ENCODE measurements around the gene MRPL14. TPM values are rescaled to one million over a fixed set of nuclear protein-coding genes. Genes with fewer than 3 reads are reported as not detected.
"Not testable (repeated sequence)": the region's sequence is repeated elsewhere in the genome, so short reads cannot be mapped to it uniquely, and the experiment has no call there.

MRPL14 gene
- total and polyA plus RNA-seq, 2 of the 8 experiments (the other 6 are each of a cell fraction or from before 2014, with no cell fraction given): 82.0 to 97.1 TPM

DNA sequence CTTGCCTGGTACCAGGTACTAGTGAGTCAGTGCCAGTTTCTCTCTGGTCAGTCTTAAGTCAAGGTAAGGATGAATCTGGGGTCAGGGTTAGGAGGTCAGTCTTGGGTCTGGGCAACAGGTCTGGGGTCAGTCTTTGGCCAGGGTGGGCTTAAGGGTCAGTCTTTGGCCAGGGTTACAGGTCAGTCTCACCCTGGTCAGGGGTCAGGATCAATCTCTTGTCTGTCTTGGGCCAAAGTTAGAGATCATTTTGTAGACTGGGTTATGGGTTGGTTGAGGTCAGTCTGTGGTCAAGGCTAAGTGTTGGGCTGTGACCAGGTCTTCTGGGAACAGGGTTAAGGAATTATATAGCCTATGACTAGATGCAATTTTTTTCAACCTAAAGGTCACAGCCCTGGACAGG lies 18.6 kb upstream of the MRPL14 start (continued):
- TF ChIP-seq E2F6 (IDR thresholded peaks at IDR 0.05): no peak
- TF ChIP-seq POLR2AphosphoS5 (IDR thresholded peaks at IDR 0.05; ENCODE audit: low read depth, low read length): no peak
- no peak for TF ChIP-seq GTF2F1 (IDR thresholded peaks at IDR 0.05; ENCODE audit: borderline replicate concordance, low read depth, low read length)
- no peak for TF ChIP-seq TCF12 (IDR thresholded peaks at IDR 0.05; ENCODE audit: low read depth, low read length)
- no peak for TF ChIP-seq EGR1 (IDR thresholded peaks at IDR 0.05; ENCODE audit: borderline replicate concordance, low read depth, low read length)

DNA sequence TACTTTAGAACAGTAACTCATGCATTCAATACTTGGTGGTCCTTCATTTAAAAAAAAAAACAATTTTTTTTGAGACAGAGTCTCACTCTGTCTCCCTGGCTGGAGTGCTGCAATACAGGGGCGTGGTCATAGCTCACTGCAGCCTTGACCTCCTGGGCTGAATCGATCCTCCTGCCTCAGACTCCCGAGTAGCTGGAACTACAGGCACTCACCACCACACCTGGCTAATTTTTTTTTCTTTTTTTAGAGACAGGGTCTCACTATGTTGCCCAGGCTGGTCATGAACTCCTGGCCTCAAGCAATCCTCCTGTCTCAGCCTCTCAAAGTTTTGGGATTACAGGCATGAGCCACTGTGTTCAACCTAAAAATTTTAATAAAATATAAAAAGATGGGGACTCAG lies 17.3 kb upstream of the MRPL14 start:
- H4K91ac ChIP-seq (replicated peaks; ENCODE audit: insufficient read length, low read length); H3K9me3 ChIP-seq (ENCODE audit: insufficient read depth in 2 of 2, low read depth in 1 of 2, low read length in 1 of 2); H2AFZ ChIP-seq (ENCODE audit: low read length); H4K20me1 ChIP-seq (replicated peaks in 1 of 2; ENCODE audit: control insufficient read depth in 1 of 2, insufficient read depth in 2 of 2, low read length in 2 of 2); DNase-seq (ENCODE audit: low read depth in 1 of 2, low spot score in 2 of 2); H3K9ac ChIP-seq (replicated peaks in 1 of 4; ENCODE audit: extremely low read depth in 1 of 4, low read depth in 3 of 4, low read length in 3 of 4); H3K79me1 ChIP-seq (ENCODE audit: low read depth, low read length); H3K79me2 ChIP-seq (ENCODE audit: control insufficient read depth in 1 of 2, insufficient read depth in 2 of 2, low read length in 2 of 2); H3K23ac ChIP-seq (ENCODE audit: insufficient read length); FAIRE-seq; H3K4me3 ChIP-seq (ENCODE audit: extremely low read depth in 1 of 4, insufficient read depth in 2 of 4, low read depth in 3 of 4, low read length in 4 of 4); H2BK12ac ChIP-seq (ENCODE audit: low read depth, low read length); H3K27ac ChIP-seq (ENCODE audit: low read depth, low read length); H4K5ac ChIP-seq (ENCODE audit: insufficient read length, low read depth, low read length); H2BK5ac ChIP-seq (ENCODE audit: low read depth, low read length); H2BK120ac ChIP-seq (replicated peaks; ENCODE audit: low read depth, low read length); H4K8ac ChIP-seq (ENCODE audit: extremely low read depth, insufficient read depth, low read length); H2AK5ac ChIP-seq (ENCODE audit: low read depth, low read length); H3K4me2 ChIP-seq (ENCODE audit: insufficient read depth in 1 of 2, low read depth in 2 of 2, low read length in 2 of 2); H2BK20ac ChIP-seq (ENCODE audit: low read length); H3K27me3 ChIP-seq (replicated peaks in 1 of 4; ENCODE audit: control insufficient read depth in 3 of 4, extremely low read depth in 1 of 4, insufficient read depth in 3 of 4, low read length in 3 of 4); H3K14ac ChIP-seq (ENCODE audit: insufficient read length); H2BK15ac ChIP-seq (ENCODE audit: low read length); H3K56ac ChIP-seq (replicated peaks; ENCODE audit: insufficient read length, low read depth, low read length); H3K18ac ChIP-seq (ENCODE audit: extremely low read depth, low read length); H3K4ac ChIP-seq (replicated peaks; ENCODE audit: insufficient read length, low read depth, low read length); H3K4me1 ChIP-seq (replicated peaks in 1 of 4; ENCODE audit: control insufficient read depth in 3 of 4, insufficient read depth in 4 of 4, low read length in 3 of 4); H3K23me2 ChIP-seq (ENCODE audit: low read depth, low read length): not testable (repeated sequence)
- ChIA-PET POLR2A (ENCODE audit: partially characterized antibody) (interaction anchor here (1.0 to 1.3 kb wide), 2 partner anchors 9 to 103 kb away, joined by 3 to 5 read pairs; partner anchors contain the start of gene HSP90AB1), CTCF (ENCODE audit: partially characterized antibody) (interaction anchor here (0.7 to 1.5 kb wide), 6 partner anchors 11 to 1801 kb away, joined by 3 to 6 read pairs (median 5); no protein-coding TSS in a partner anchor)
- H3K36me3 ChIP-seq (ENCODE audit: control insufficient read depth in 2 of 4, insufficient read depth in 4 of 4, low read length in 3 of 4): peaks cover 16 to 50% (median 32%) of the 10 kb centered on the region in 4 experiments
- WGBS, 2 experiments (ENCODE audit: extremely low coverage in 1 of 2, insufficient coverage in 1 of 2, insufficient read length in 1 of 2, insufficient replicate concordance in 2 of 2, low coverage in 1 of 2, low lambda C conversion rate in 2 of 2, missing lambda C conversion rate in 1 of 2): 42% methylated on average over 3 of the region's 3 CpGs; no CpG with 5 or more reads in 1 of the 2 experiments
